ENCODE results near the gene STARD3NL.

GRCh38 chr7:38229386-38229785 lies 51.3 kb downstream of the STARD3NL start:
- TF ChIP-seq EP300 (IDR thresholded peaks at IDR 0.05), result no peak
- no peak for TF ChIP-seq CTCF (IDR thresholded peaks at IDR 0.05)
